HG02870 (cell line): Measurements from ENCODE around the gene KLK1.
"Not testable (repeated sequence)": the region's sequence is repeated elsewhere in the genome, so short reads cannot be mapped to it uniquely, and the experiment has no call there.

Source experiments
- ATAC-seq: cut with Tn5 transposase; IDR thresholded peaks from one replicate; pipeline ENCODE4 v1.9.1; 2021; ENCODE audit warnings: mild to moderate bottlenecking, moderate library complexity; ENCODE audit not compliant: unreplicated experiment

KLK1 gene

DNA sequence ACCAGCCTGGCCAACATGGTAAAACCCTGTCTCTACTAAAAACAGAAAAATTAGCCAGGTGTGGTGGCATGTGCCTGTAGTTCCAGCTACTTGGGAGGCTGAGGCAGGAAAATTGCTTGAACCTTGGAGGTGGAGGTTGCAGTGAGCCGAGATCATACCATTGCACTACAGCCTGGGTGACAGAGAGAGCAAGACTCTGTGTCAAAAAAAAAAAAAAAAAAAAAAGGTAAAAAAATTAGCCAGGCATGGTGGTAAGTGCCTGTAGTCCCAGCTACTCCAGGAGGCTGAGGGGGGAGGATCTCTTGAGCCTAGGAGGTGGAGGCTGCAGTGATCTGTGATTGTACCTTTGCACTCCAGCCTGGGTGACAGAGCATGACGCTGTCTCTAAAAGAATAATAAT lies 53.4 kb downstream of the KLK1 start, which contains the start of gene GPR32:
Gene GPR32, plus strand, starts transcription at position 301 of the 400 bp plus-strand sequence. CDS start 137 bp downstream, outside the sequence.
- not testable (repeated sequence) for ATAC-seq
